Measurements from ENCODE around the gene C13orf46.
"Not testable (repeated sequence)": the region's sequence is repeated elsewhere in the genome, so short reads cannot be mapped to it uniquely, and the experiment has no call there.

Gene C13orf46

GRCh38 chr13:113991676-113992179, 17.9 kb upstream of the C13orf46 start:
- FAIRE-seq: no peak

- no peak for FAIRE-seq
These were observed 17.4 kb upstream of the C13orf46 start for GRCh38 chr13:113991191-113991669.

GRCh38 chr13:113990321-113990837, 16.5 kb upstream of the C13orf46 start:
- FAIRE-seq: no peak

- no peak for FAIRE-seq
These were observed 15.9 kb upstream of the C13orf46 start for GRCh38 chr13:113989585-113990300.

GRCh38 chr13:113988859-113989258, 15.0 kb upstream of the C13orf46 start:
- FAIRE-seq: not testable (repeated sequence)

GRCh38 chr13:113982296-113982661, 8.4 kb upstream of the C13orf46 start:
- FAIRE-seq: no peak

- no peak for FAIRE-seq
These were observed 7.9 kb upstream of the C13orf46 start for GRCh38 chr13:113981611-113982295.

- no peak for FAIRE-seq
These were observed 7.3 kb upstream of the C13orf46 start for GRCh38 chr13:113981194-113981605.

GRCh38 chr13:113980489-113981064, 6.7 kb upstream of the C13orf46 start:
- FAIRE-seq: no peak

- no peak for FAIRE-seq
These were observed 6.1 kb upstream of the C13orf46 start for GRCh38 chr13:113979791-113980471.

GRCh38 chr13:113978741-113979481, 5.0 kb upstream of the C13orf46 start:
- no peak for FAIRE-seq

- no peak for FAIRE-seq
These were observed 4.1 kb upstream of the C13orf46 start for GRCh38 chr13:113977976-113978375.

GRCh38 chr13:113976711-113977684, 3.1 kb upstream of the C13orf46 start:
- no peak for FAIRE-seq

GRCh38 chr13:113975416-113975815, 1.5 kb upstream of the C13orf46 start:
- FAIRE-seq: no peak

GRCh38 chr13:113974304-113975281, 717 bp upstream of the C13orf46 start:
- no peak for FAIRE-seq

- FAIRE-seq: no peak
These were observed 1.2 kb downstream of the C13orf46 start for GRCh38 chr13:113972451-113973217.

- no peak for FAIRE-seq
These were observed 2.2 kb downstream of the C13orf46 start for GRCh38 chr13:113971471-113972231.
